Measurements from ENCODE around the gene LIN7A.

LIN7A gene

GRCh38 chr12:80937391-80938238 is at the start of gene LIN7A:
LIN7A (minus strand) TSS chr12:80937934; CDS start chr12:80937722, 212 bp downstream.
- DNase-seq (ENCODE audit: low read depth) = no peak

- DNase-seq (ENCODE audit: low read depth) = no peak
Measured at GRCh38 chr12:80986224-80986623, 48.5 kb upstream of the LIN7A start.

- DNase-seq (ENCODE audit: low read depth) = no peak
Measured at GRCh38 chr12:80979816-80980215, 42.1 kb upstream of the LIN7A start.

GRCh38 chr12:80979251-80979650 is 41.5 kb upstream of the LIN7A start:
- DNase-seq (ENCODE audit: low read depth) = no peak

- no peak for DNase-seq (ENCODE audit: low read depth)
Measured at GRCh38 chr12:80977346-80977745, 39.6 kb upstream of the LIN7A start.

- DNase-seq (ENCODE audit: low read depth) = no peak
Measured at GRCh38 chr12:80968326-80968725, 30.6 kb upstream of the LIN7A start.

GRCh38 chr12:80967565-80967964 is 29.8 kb upstream of the LIN7A start:
- no peak for DNase-seq (ENCODE audit: low read depth)

GRCh38 chr12:80966001-80966400 is 28.3 kb upstream of the LIN7A start:
- DNase-seq (ENCODE audit: low read depth) = no peak

GRCh38 chr12:80958162-80958561 is 20.4 kb upstream of the LIN7A start:
- DNase-seq (ENCODE audit: low read depth) = no peak

GRCh38 chr12:80954857-80955520 is 17.3 kb upstream of the LIN7A start:
- DNase-seq (ENCODE audit: low read depth) = no peak

GRCh38 chr12:80952443-80952842 is 14.7 kb upstream of the LIN7A start:
- DNase-seq (ENCODE audit: low read depth) = no peak

- DNase-seq (ENCODE audit: low read depth) = no peak
Measured at GRCh38 chr12:80946591-80946990, 8.9 kb upstream of the LIN7A start.

GRCh38 chr12:80943338-80943737 is 5.6 kb upstream of the LIN7A start:
- DNase-seq (ENCODE audit: low read depth) = no peak

GRCh38 chr12:80941916-80942315 is 4.2 kb upstream of the LIN7A start:
- DNase-seq (ENCODE audit: low read depth) = no peak

GRCh38 chr12:80939231-80939950 is 1.7 kb upstream of the LIN7A start:
- DNase-seq (ENCODE audit: low read depth) = no peak

GRCh38 chr12:80938397-80938796 is 663 bp upstream of the LIN7A start:
- no peak for DNase-seq (ENCODE audit: low read depth)

GRCh38 chr12:80936642-80937390 is 918 bp downstream of the LIN7A start:
- no peak for DNase-seq (ENCODE audit: low read depth)

GRCh38 chr12:80936353-80936641 is 1.4 kb downstream of the LIN7A start:
- no peak for DNase-seq (ENCODE audit: low read depth)

GRCh38 chr12:80935111-80935510 is 2.6 kb downstream of the LIN7A start:
- no peak for DNase-seq (ENCODE audit: low read depth)

- DNase-seq (ENCODE audit: low read depth) = no peak
Measured at GRCh38 chr12:80925983-80926382, 11.8 kb downstream of the LIN7A start.

- DNase-seq (ENCODE audit: low read depth) = no peak
Measured at GRCh38 chr12:80925237-80925636, 12.5 kb downstream of the LIN7A start.

- no peak for DNase-seq (ENCODE audit: low read depth)
Measured at GRCh38 chr12:80924437-80924836, 13.3 kb downstream of the LIN7A start.

Measured in CMK (cell line).